GM12878 (cell line): ENCODE measurements around the gene REEP1. TPM values are rescaled to one million over a fixed set of nuclear protein-coding genes. Genes with fewer than 3 reads are reported as not detected.

Source experiments
- ATAC-seq: fragments of 200-7000 bp; cut with Tn5 transposase; 3 replicates; pipeline ENCODE4 v1.9.1; 2020; ENCODE audit warnings: mild to moderate bottlenecking, moderate library complexity
- BruUV-seq: library from RNA; stranded (reverse); fragments of 400-500 nt; replicated peaks from 2 replicates; lab custom pipeline; 2021; lab: Mats Ljungman, UMichigan
- CTCF ChIA-PET: fragments of 300-600 bp; sonication (Branson Sonifier 250); formaldehyde crosslinking; extraction: SDS; loops from one replicate; lab custom pipeline; 2021; ENCODE audit warnings: inconsistent platforms; lab: Yijun Ruan, JAX
- POLR2A ChIA-PET: fragments of 350-600 bp; formaldehyde crosslinking; extraction: SDS; loops from one replicate; lab custom pipeline; 2021; ENCODE audit warnings: inconsistent platforms; lab: Charles Lee
- RAD21 ChIA-PET: fragments of 300-600 bp; sonication (Branson Sonifier 250); formaldehyde crosslinking; loops from one replicate; lab custom pipeline; 2023; ENCODE audit warnings: antibody characterized with exemption; ENCODE audit not compliant: unreplicated experiment; lab: Charles Lee
- SMC1A ChIA-PET: fragments of 300-600 bp; sonication (Branson Sonifier 250); formaldehyde crosslinking; loops from one replicate; lab custom pipeline; 2023; ENCODE audit not compliant: unreplicated experiment, uncharacterized antibody; lab: Charles Lee
- DNase-seq: peaks from one replicate; pipeline ENCODE4 v3.0.0-alpha.2; 2011; ENCODE audit warnings: low read depth, low spot score
- FAIRE-seq: peaks from 3 replicates; lab custom pipeline; 2011; peaks lifted over from hg19 to GRCh38; lab: Jason Lieb, UNC
- H2AFZ ChIP-seq: 2 replicates; pipeline ENCODE4 v1.6.0; 2011; ENCODE audit warnings: low read depth, low read length, control low read depth; ENCODE audit not compliant: control insufficient read depth
- H3K27ac ChIP-seq: 2 replicates; pipeline ENCODE4 v1.5.1; 2011; ENCODE audit warnings: control low read depth; ENCODE audit not compliant: control insufficient read depth, insufficient read depth
- H3K27me3 ChIP-seq, 2 experiments: replicated peaks in 1 of 2; 2 replicates each; pipeline versions ENCODE4 v1.6.0 to v1.6.1; 2011; ENCODE audit warnings: low read length in 1 of 2; ENCODE audit not compliant: control insufficient read depth in 2 of 2, insufficient read depth in 2 of 2
- H3K36me3 ChIP-seq, 2 experiments: 2 replicates each; pipeline ENCODE4 v1.5.1; 2011; ENCODE audit warnings: low read length in 1 of 2; ENCODE audit not compliant: control insufficient read depth in 2 of 2, insufficient read depth in 2 of 2
- H3K4me1 ChIP-seq: 2 replicates; pipeline ENCODE4 v1.6.1; 2011; ENCODE audit warnings: mild to moderate bottlenecking, low read length, moderate library complexity, mixed read lengths; ENCODE audit not compliant: control insufficient read depth, insufficient read depth
- H3K4me2 ChIP-seq: 2 replicates; pipeline ENCODE4 v1.6.0; 2011; ENCODE audit warnings: control low read depth; ENCODE audit not compliant: control insufficient read depth, insufficient read depth
- H3K4me3 ChIP-seq: fragments of 200-600 bp; sonication (generic); 2 replicates; pipeline ENCODE4 v1.5.1; 2016
- H3K79me2 ChIP-seq: 2 replicates; pipeline ENCODE4 v1.6.0; 2011; ENCODE audit warnings: low read length; ENCODE audit not compliant: control insufficient read depth, insufficient read depth
- H3K9ac ChIP-seq: 2 replicates; pipeline ENCODE4 v1.8.0; 2011; ENCODE audit warnings: low read length, control low read depth, mixed read lengths; ENCODE audit not compliant: control insufficient read depth, insufficient read depth
- H3K9me3 ChIP-seq: replicated peaks from 3 replicates; pipeline ENCODE4 v1.5.1; 2011; ENCODE audit warnings: mild to moderate bottlenecking, low read length; ENCODE audit not compliant: control insufficient read depth, insufficient read depth
- H4K20me1 ChIP-seq: 2 replicates; pipeline ENCODE4 v1.6.0; 2011; ENCODE audit not compliant: control insufficient read depth, insufficient read depth
- JUND ChIP-seq: IDR thresholded peaks from 2 replicates; pipeline ENCODE4 v1.6.1; 2012; ENCODE audit warnings: low read depth, mild to moderate bottlenecking, low read length, improper control_type of control experiment, moderate library complexity
- PAX8 ChIP-seq: fragments of 450-650 bp; IDR thresholded peaks from 2 replicates; pipeline ENCODE4 v1.6.1; 2017; ENCODE audit warnings: mild to moderate bottlenecking, moderate library complexity
- SKIL ChIP-seq: fragments of 450-650 bp; IDR thresholded peaks from 2 replicates; pipeline ENCODE4 v1.6.1; 2017; ENCODE audit warnings: mild to moderate bottlenecking, low read depth, inconsistent platforms; ENCODE audit not compliant: poor library complexity, severe bottlenecking
- SMAD1 ChIP-seq: fragments of 450-650 bp; IDR thresholded peaks from 2 replicates; pipeline ENCODE4 v1.6.1; 2018; ENCODE audit warnings: mild to moderate bottlenecking, low read depth; ENCODE audit not compliant: partially characterized antibody
- TARDBP ChIP-seq: IDR thresholded peaks from 2 replicates; pipeline ENCODE4 v1.6.1; 2016; ENCODE audit warnings: borderline replicate concordance
- ZSCAN29 ChIP-seq: fragments of 450-650 bp; IDR thresholded peaks from 2 replicates; pipeline ENCODE4 v1.6.1; 2017; ENCODE audit warnings: mild to moderate bottlenecking, moderate library complexity
- WGBS: methylation state at CpG from one replicate; pipeline ENCODE4 v1.1.6; 2016; ENCODE audit warnings: low lambda C conversion rate; ENCODE audit not compliant: insufficient replicate concordance, insufficient coverage; ENCODE audit errors: missing lambda C conversion rate; 5-methylcytosine and 5-hydroxymethylcytosine counted together
- in situ Hi-C: fragments of 300-500 bp; cut with MboI; formaldehyde crosslinking; loops from 9 replicates; pipeline ENCODE4 v1.14.3; 2018; ENCODE audit warnings: mixed read lengths
- intact Hi-C: fragments of 100-400 bp; cut with micrococcal nuclease; formaldehyde crosslinking; loops from one replicate; pipeline ENCODE4 v1.14.2; 2022; ENCODE audit not compliant: unreplicated experiment
- polyA plus RNA-seq, 11 experiments: library from polyadenylated mRNA; depleted of rRNA in 4 of 11; unstranded in 6 of 11; stranded (reverse) in 5 of 11; fragments of >200 nt; fragmentation: Nextera tagmentation in 4 of 11; fragmentation: Illumina TruSeq in 1 of 11; extraction: Ambion mirVana in 4 of 11; extraction: Trizol in 1 of 11; gene quantifications; 1 replicate in 1 of 11; 2 replicates in 10 of 11; pipeline versions ENCODE4 v1.2.1 to v1.2.3, GENCODE V29; 2011 to 2016; ENCODE audit warnings: inconsistent platforms in 2 of 11, missing spikeins in 2 of 11, low read depth in 1 of 11
- total RNA-seq, 4 experiments: library from RNA; depleted of rRNA in 3 of 4; stranded (reverse); fragments of >200 nt in 3 of 4; fragmentation: Illumina TruSeq in 1 of 4; extraction: Trizol in 1 of 4; gene quantifications; 2 replicates each; pipeline versions ENCODE4 v1.2.1 to v1.2.3, GENCODE V29; 2013 to 2021

REEP1 gene
- total and polyA plus RNA-seq, 10 of the 15 experiments (the other 5 are each of a cell fraction or from before 2014, with no cell fraction given) = 0.02 to 0.30 (median 0.09) TPM; not detected in 1

DNA sequence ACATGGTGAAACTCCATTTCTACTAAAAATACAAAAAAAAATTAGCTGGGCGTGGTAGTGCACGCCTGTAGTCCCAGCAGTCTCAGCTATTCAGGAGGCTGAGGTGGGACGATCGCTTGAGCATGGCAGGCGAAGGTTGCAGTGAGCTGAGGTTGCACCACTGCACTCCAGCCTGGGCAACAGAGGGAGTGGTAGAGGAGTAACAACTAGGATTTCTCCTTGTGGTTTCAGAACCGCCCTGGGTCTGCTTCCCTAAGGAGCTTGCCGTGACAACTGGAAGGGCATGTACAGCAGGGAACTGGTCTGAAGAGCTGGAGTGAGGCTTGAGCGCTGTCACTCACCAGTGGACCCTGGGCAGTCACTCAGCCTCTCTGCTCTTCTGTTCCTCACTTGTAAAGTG is 29.1 kb downstream of the REEP1 start:
- ChIA-PET POLR2A (no interaction called here), RAD21 (interaction anchor here (0.6 kb wide), 1 partner anchor 106 kb away, joined by 3 read pairs; no protein-coding TSS in a partner anchor), CTCF (interaction anchor here (0.6 to 1.7 kb wide), 7 partner anchors 10 to 463 kb away, joined by 3 to 9 read pairs (median 4); no protein-coding TSS in a partner anchor), SMC1A (interaction anchor here (1.2 to 1.5 kb wide), 2 partner anchors 9 to 87 kb away, joined by 4 read pairs; no protein-coding TSS in a partner anchor)
- Histone ChIP-seq H3K4me3 (no peak overlapping the region), H3K79me2 (no peaks in the 10 kb centered on the region), H2AFZ (no peak overlapping the region), H3K27ac (no peak overlapping the region), H4K20me1 (no peaks in the 10 kb centered on the region), H3K27me3 (peaks cover 0 to 2% of the 10 kb centered on the region in 2 experiments; a peak in 1 of 4 replicates), H3K4me1 (no peaks in the 10 kb centered on the region), H3K9ac (no peak overlapping the region), H3K36me3 (no peaks in the 10 kb centered on the region), H3K9me3 (no peaks in the 10 kb centered on the region), H3K4me2 (no peak overlapping the region)
- FAIRE-seq (no peak), DNase-seq (no peak), ATAC-seq (no peak)
- TF ChIP-seq SMAD1 (no peak), SKIL (no peak), ZSCAN29 (no peak), JUND (no peak), PAX8 (no peak), TARDBP (no peak)
- BruUV-seq = no TSS peak
- intact Hi-C loops (no loop called here), in situ Hi-C loops (no loop called here)
- 59% methylated on average over 8 of the region's 8 CpGs for WGBS
